Neural cell (in vitro differentiated cells): ENCODE data around the gene TRMT2A.

Source experiments
- EP300 ChIP-seq: fragments of 450-650 bp; conservative IDR thresholded peaks from 2 replicates; pipeline ENCODE4 v1.6.1; 2014; ENCODE audit warnings: antibody characterized with exemption, mild to moderate bottlenecking, moderate library complexity; ENCODE audit not compliant: poor library complexity, severe bottlenecking
- POLR2AphosphoS5 ChIP-seq: IDR thresholded peaks from 2 replicates; pipeline ENCODE4 v1.6.1; 2012
- REST ChIP-seq: IDR thresholded peaks from 2 replicates; pipeline ENCODE4 v1.6.1; 2012; ENCODE audit warnings: borderline replicate concordance
- TAF1 ChIP-seq: IDR thresholded peaks from 2 replicates; pipeline ENCODE4 v1.6.1; 2012; ENCODE audit warnings: low read depth
- TF ChIP-seq, protein P1 (sequence below): fragments of 450-650 bp; IDR thresholded peaks from 2 replicates; pipeline ENCODE4 v1.5.1; 2014; ENCODE audit warnings: antibody characterized with exemption, mild to moderate bottlenecking, moderate library complexity; ENCODE audit not compliant: poor library complexity, severe bottlenecking

- TF ChIP-seq, protein P1, sequence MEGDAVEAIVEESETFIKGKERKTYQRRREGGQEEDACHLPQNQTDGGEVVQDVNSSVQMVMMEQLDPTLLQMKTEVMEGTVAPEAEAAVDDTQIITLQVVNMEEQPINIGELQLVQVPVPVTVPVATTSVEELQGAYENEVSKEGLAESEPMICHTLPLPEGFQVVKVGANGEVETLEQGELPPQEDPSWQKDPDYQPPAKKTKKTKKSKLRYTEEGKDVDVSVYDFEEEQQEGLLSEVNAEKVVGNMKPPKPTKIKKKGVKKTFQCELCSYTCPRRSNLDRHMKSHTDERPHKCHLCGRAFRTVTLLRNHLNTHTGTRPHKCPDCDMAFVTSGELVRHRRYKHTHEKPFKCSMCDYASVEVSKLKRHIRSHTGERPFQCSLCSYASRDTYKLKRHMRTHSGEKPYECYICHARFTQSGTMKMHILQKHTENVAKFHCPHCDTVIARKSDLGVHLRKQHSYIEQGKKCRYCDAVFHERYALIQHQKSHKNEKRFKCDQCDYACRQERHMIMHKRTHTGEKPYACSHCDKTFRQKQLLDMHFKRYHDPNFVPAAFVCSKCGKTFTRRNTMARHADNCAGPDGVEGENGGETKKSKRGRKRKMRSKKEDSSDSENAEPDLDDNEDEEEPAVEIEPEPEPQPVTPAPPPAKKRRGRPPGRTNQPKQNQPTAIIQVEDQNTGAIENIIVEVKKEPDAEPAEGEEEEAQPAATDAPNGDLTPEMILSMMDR, result no peak
- TF ChIP-seq REST, result no peak
- TF ChIP-seq POLR2AphosphoS5, result no peak
- TF ChIP-seq EP300, result no peak
- no peak for TF ChIP-seq TAF1
Measured at GRCh38 chr22:20164863-20165262, 47.8 kb upstream of the TRMT2A start.
